IMR-90 (cell line): ENCODE measurements around the gene MYOF. TPM values are rescaled to one million over a fixed set of nuclear protein-coding genes. Genes with fewer than 3 reads are reported as not detected.

Experiments used
- ATAC-seq: fragments of 200-7000 bp; cut with Tn5 transposase; 2 replicates; pipeline ENCODE4 v1.9.1; 2020; ENCODE audit warnings: low read depth, mild to moderate bottlenecking, moderate library complexity
- BruUV-seq: library from RNA; stranded (reverse); fragments of 400-500 nt; replicated peaks from 2 replicates; lab custom pipeline; 2021; lab: Mats Ljungman, UMichigan
- CTCF ChIA-PET: fragments of 300-600 bp; formaldehyde crosslinking; extraction: SDS; loops from one replicate; lab custom pipeline; 2021; ENCODE audit warnings: antibody characterized with exemption; lab: Yijun Ruan, JAX
- POLR2A ChIA-PET: fragments of 300-600 bp; sonication (Branson Sonifier 250); formaldehyde crosslinking; loops from one replicate; lab custom pipeline; 2022; ENCODE audit warnings: antibody characterized with exemption; ENCODE audit not compliant: unreplicated experiment; lab: Charles Lee
- DNase-seq: peaks from one replicate; pipeline ENCODE4 v3.0.0; 2013
- H2AFZ ChIP-seq: replicated peaks from 2 replicates; pipeline ENCODE3; 2013; ENCODE audit warnings: low read length, mild to moderate bottlenecking; ENCODE audit not compliant: poor library complexity
- H2AK5ac ChIP-seq: 2 replicates; pipeline ENCODE4 v1.6.1; 2013; ENCODE audit warnings: low read depth, low read length, inconsistent platforms
- H2AK9ac ChIP-seq: replicated peaks from 2 replicates; pipeline ENCODE3; 2013; ENCODE audit warnings: mild to moderate bottlenecking, low read depth, low read length, moderate library complexity; ENCODE audit not compliant: poor library complexity
- H2BK120ac ChIP-seq: 2 replicates; pipeline ENCODE4 v1.6.1; 2013; ENCODE audit warnings: low read depth, low read length, inconsistent platforms
- H2BK15ac ChIP-seq: 3 replicates; pipeline ENCODE4 v1.6.1; 2013; ENCODE audit warnings: low read depth, low read length, inconsistent platforms
- H2BK20ac ChIP-seq: 2 replicates; pipeline ENCODE4 v1.6.1; 2013; ENCODE audit warnings: low read depth, mild to moderate bottlenecking, inconsistent platforms, low read length, moderate library complexity
- H2BK5ac ChIP-seq: 2 replicates; pipeline ENCODE4 v1.6.1; 2013; ENCODE audit warnings: mild to moderate bottlenecking, low read depth, low read length, inconsistent platforms; ENCODE audit not compliant: poor library complexity, severe bottlenecking
- H3K14ac ChIP-seq: replicated peaks from 2 replicates; pipeline ENCODE4 v1.6.1; 2013; ENCODE audit warnings: low read depth, low read length, inconsistent platforms
- H3K18ac ChIP-seq: 2 replicates; pipeline ENCODE4 v1.6.1; 2013; ENCODE audit warnings: low read depth, low read length, control low read depth
- H3K23ac ChIP-seq: 2 replicates; pipeline ENCODE4 v1.6.1; 2013; ENCODE audit warnings: low read depth, low read length, inconsistent platforms
- H3K27ac ChIP-seq: 2 replicates; pipeline ENCODE4 v1.5.1; 2013; ENCODE audit warnings: mild to moderate bottlenecking, control low read depth, low read length; ENCODE audit not compliant: insufficient read depth
- H3K27me3 ChIP-seq: 2 replicates; pipeline ENCODE4 v1.6.1; 2013; ENCODE audit warnings: low read length; ENCODE audit not compliant: control insufficient read depth, insufficient read depth
- H3K36me3 ChIP-seq: 2 replicates; pipeline ENCODE4 v1.6.1; 2013; ENCODE audit warnings: low read length, mixed read lengths; ENCODE audit not compliant: control insufficient read depth, insufficient read depth
- H3K4ac ChIP-seq: 2 replicates; pipeline ENCODE4 v1.6.1; 2013; ENCODE audit warnings: low read depth, low read length, inconsistent platforms
- H3K4me1 ChIP-seq: 2 replicates; pipeline ENCODE4 v1.6.1; 2013; ENCODE audit warnings: low read length, mixed read lengths; ENCODE audit not compliant: control insufficient read depth, insufficient read depth
- H3K4me2 ChIP-seq: 2 replicates; pipeline ENCODE4 v1.6.1; 2013; ENCODE audit warnings: low read depth, mild to moderate bottlenecking, control low read depth, low read length, moderate library complexity
- H3K4me3 ChIP-seq: 2 replicates; pipeline ENCODE4 v1.5.1; 2013; ENCODE audit warnings: low read depth, mild to moderate bottlenecking, control low read depth, low read length, moderate library complexity; ENCODE audit not compliant: insufficient read depth
- H3K56ac ChIP-seq: 2 replicates; pipeline ENCODE4 v1.6.1; 2013; ENCODE audit warnings: low read length, inconsistent platforms; ENCODE audit not compliant: insufficient read depth; ENCODE audit errors: extremely low read depth
- H3K79me1 ChIP-seq, 2 experiments: 2 replicates each; pipeline ENCODE4 v1.6.1; 2013; ENCODE audit warnings: low read length in 2 of 2, inconsistent platforms in 1 of 2, low read depth in 1 of 2
- H3K9ac ChIP-seq: 2 replicates; pipeline ENCODE4 v1.6.1; 2013; ENCODE audit warnings: low read depth, low read length, control low read depth
- H3K9me1 ChIP-seq: 2 replicates; pipeline ENCODE4 v1.6.1; 2013; ENCODE audit warnings: low read length, inconsistent platforms; ENCODE audit not compliant: insufficient read depth
- H3K9me3 ChIP-seq: 2 replicates; pipeline ENCODE4 v1.6.1; 2013; ENCODE audit warnings: low read length; ENCODE audit not compliant: control insufficient read depth, insufficient read depth
- H4K20me1 ChIP-seq: 2 replicates; pipeline ENCODE4 v1.6.1; 2013; ENCODE audit warnings: low read length, inconsistent platforms; ENCODE audit not compliant: insufficient read depth
- H4K5ac ChIP-seq: 2 replicates; pipeline ENCODE4 v1.6.1; 2013; ENCODE audit warnings: mild to moderate bottlenecking, low read depth, low read length, control low read depth
- H4K8ac ChIP-seq, 2 experiments: 2 replicates each; pipeline ENCODE4 v1.6.1; 2013; ENCODE audit warnings: low read depth in 2 of 2, low read length in 2 of 2, control low read depth in 1 of 2, inconsistent platforms in 1 of 2
- H4K91ac ChIP-seq: 2 replicates; pipeline ENCODE4 v1.6.1; 2013; ENCODE audit warnings: low read depth, low read length, inconsistent platforms; ENCODE audit not compliant: insufficient read depth
- BHLHE40 ChIP-seq: fragments of 150-350 bp; IDR thresholded peaks from 2 replicates; pipeline ENCODE4 v1.6.1; 2016; ENCODE audit warnings: mild to moderate bottlenecking, low read depth, low read length
- FOS ChIP-seq: fragments of 150-350 bp; IDR thresholded peaks from 2 replicates; pipeline ENCODE4 v1.6.1; 2016; ENCODE audit warnings: low read depth, low read length
- MAFK ChIP-seq: IDR thresholded peaks from 2 replicates; pipeline ENCODE4 v1.6.1; 2012; ENCODE audit warnings: low read depth, low read length, improper control_type of control experiment
- RAD21 ChIP-seq: IDR thresholded peaks from 2 replicates; pipeline ENCODE4 v1.6.1; 2012; ENCODE audit warnings: low read length, improper control_type of control experiment
- RCOR1 ChIP-seq: IDR thresholded peaks from 2 replicates; pipeline ENCODE4 v1.6.1; 2012; ENCODE audit warnings: mild to moderate bottlenecking, low read length, improper control_type of control experiment; ENCODE audit not compliant: insufficient replicate concordance
- SMC3 ChIP-seq: fragments of 150-350 bp; IDR thresholded peaks from 2 replicates; pipeline ENCODE4 v1.6.1; 2016; ENCODE audit warnings: low read depth, mild to moderate bottlenecking, antibody characterized with exemption, low read length, moderate library complexity
- USF2 ChIP-seq: fragments of 150-350 bp; IDR thresholded peaks from 2 replicates; pipeline ENCODE4 v1.6.1; 2017; ENCODE audit warnings: mild to moderate bottlenecking, antibody characterized with exemption, low read length, low read depth
- WGBS, 2 experiments: methylation state at CpG; one replicate each; pipeline versions ENCODE4 v1.1.5 to v1.1.7; 2013; ENCODE audit warnings: missing lambda C conversion rate in 2 of 2; ENCODE audit not compliant: insufficient read length in 1 of 2; ENCODE audit errors: extremely low coverage in 2 of 2; 5-methylcytosine and 5-hydroxymethylcytosine counted together
- dilution Hi-C: fragments of 300-500 bp; cut with HindIII; formaldehyde crosslinking; loops from one replicate; pipeline ENCODE4 v1.14.3; 2018; ENCODE audit warnings: low sequenced_read_pairs; ENCODE audit not compliant: unreplicated experiment
- in situ Hi-C: fragments of 300-500 bp; cut with MboI; formaldehyde crosslinking; loops from 3 replicates; pipeline ENCODE4 v1.14.3; 2019; ENCODE audit warnings: low sequenced_read_pairs, inconsistent platforms, mixed read lengths
- intact Hi-C: fragments of 100-400 bp; cut with micrococcal nuclease; formaldehyde crosslinking; loops from 2 replicates; pipeline ENCODE4 v1.10.0; 2022
- polyA plus RNA-seq, 3 experiments: library from polyadenylated mRNA; depleted of rRNA; stranded (reverse); fragments of >200 nt; gene quantifications; 2 replicates each; pipeline ENCODE4 v1.2.3, GENCODE V29; 2012; ENCODE audit warnings: low replicate concordance in 1 of 3
- total RNA-seq: library from RNA; depleted of rRNA; stranded (reverse); fragments of >200 nt; gene quantifications from 2 replicates; pipeline ENCODE4 v1.2.3, GENCODE V29; 2012
- TF ChIP-seq, protein P1 (sequence below): fragments of 150-350 bp; IDR thresholded peaks from 2 replicates; pipeline ENCODE4 v1.6.1; 2016; ENCODE audit warnings: low read depth, mild to moderate bottlenecking, low read length, moderate library complexity, borderline replicate concordance

MYOF gene
- total and polyA plus RNA-seq, 2 of the 4 experiments (the other 2 are of a cell fraction), result 221 to 281 TPM

DNA sequence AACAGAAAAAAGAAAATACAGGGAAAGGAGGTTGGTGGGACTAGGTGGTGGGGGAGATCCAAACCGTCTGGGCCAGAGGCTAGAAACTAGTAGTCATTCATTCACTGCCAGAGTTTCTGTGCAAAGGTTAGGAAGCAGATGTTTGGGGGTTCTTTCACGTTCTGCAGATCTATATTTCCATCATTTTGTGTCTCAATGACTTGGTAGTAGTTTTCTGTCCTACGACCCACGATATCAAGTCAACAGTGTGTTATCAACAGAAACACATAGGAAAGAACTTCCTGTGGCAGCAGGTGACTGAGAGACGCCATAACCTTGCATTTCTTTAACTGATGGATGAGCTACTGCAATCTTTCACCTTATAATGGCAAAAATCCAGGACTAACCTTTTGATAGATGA is 16.0 kb upstream of the MYOF start:
- CTCF ChIA-PET, result no interaction called here
- dilution Hi-C loops, result no loop called here
- no peak overlapping the region; the same call in 1 of the 2 replicates for H3K4me2 ChIP-seq

More for the DNA sequence above, 16.0 kb upstream of the MYOF start:
- intact Hi-C loops, result no loop called here
- Histone ChIP-seq H2BK15ac (no peak overlapping the region), H4K5ac (no peak overlapping the region), H3K4me3 (no peak overlapping the region), H3K4ac (no peak overlapping the region), H3K23ac (0 out of 2 replicates have a peak overlapping the region, but pooled peaks have one; percentile 26), H3K14ac (no peak overlapping the region), H3K9me3 (no peaks in the 10 kb centered on the region), H2BK20ac (no peak overlapping the region), H2BK5ac (no peak overlapping the region), H4K91ac (no peak overlapping the region), H3K36me3 (no peaks in the 10 kb centered on the region), H2AK9ac (no peak overlapping the region), H3K9me1 (no peaks in the 10 kb centered on the region), H3K27ac (no peak overlapping the region), H3K79me1 (peaks cover 22 to 23% of the 10 kb centered on the region in 2 experiments), H4K20me1 (no peaks in the 10 kb centered on the region), H3K56ac (no peak overlapping the region), H3K9ac (no peak overlapping the region), H2AK5ac (no peak overlapping the region), H3K18ac (no peak overlapping the region), H3K4me1 (no peaks in the 10 kb centered on the region), H3K27me3 (no peaks in the 10 kb centered on the region), H2AFZ (no peak overlapping the region), H4K8ac (0 out of 4 replicates have a peak overlapping the region, but pooled peaks of 1 of the 2 experiments have one; percentile 5), H2BK120ac (no peak overlapping the region)
- TF ChIP-seq RCOR1 (no peak), FOS (no peak), USF2 (no peak), BHLHE40 (no peak), RAD21 (no peak), MAFK (no peak), SMC3 (no peak)
- TF ChIP-seq, protein P1, sequence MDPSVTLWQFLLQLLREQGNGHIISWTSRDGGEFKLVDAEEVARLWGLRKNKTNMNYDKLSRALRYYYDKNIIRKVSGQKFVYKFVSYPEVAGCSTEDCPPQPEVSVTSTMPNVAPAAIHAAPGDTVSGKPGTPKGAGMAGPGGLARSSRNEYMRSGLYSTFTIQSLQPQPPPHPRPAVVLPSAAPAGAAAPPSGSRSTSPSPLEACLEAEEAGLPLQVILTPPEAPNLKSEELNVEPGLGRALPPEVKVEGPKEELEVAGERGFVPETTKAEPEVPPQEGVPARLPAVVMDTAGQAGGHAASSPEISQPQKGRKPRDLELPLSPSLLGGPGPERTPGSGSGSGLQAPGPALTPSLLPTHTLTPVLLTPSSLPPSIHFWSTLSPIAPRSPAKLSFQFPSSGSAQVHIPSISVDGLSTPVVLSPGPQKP, result no peak
- BruUV-seq, result no TSS peak
- no peak for DNase-seq
- no CpG with 5 or more reads among the region's 5 CpGs for WGBS, 2 experiments
- POLR2A ChIA-PET, result no interaction called here
- in situ Hi-C loops, result no loop called here
- ATAC-seq, result no peak
